CD4-positive, alpha-beta T cell treated with Interleukin-2 at 100 ng/mL for 4 hours (primary cell): ENCODE results near the gene EMILIN1.

Experiments used
- DNase-seq: peaks from one replicate; pipeline ENCODE4 v3.0.0-alpha.2; 2020; ENCODE audit warnings: low spot score

The EMILIN1 gene

DNA sequence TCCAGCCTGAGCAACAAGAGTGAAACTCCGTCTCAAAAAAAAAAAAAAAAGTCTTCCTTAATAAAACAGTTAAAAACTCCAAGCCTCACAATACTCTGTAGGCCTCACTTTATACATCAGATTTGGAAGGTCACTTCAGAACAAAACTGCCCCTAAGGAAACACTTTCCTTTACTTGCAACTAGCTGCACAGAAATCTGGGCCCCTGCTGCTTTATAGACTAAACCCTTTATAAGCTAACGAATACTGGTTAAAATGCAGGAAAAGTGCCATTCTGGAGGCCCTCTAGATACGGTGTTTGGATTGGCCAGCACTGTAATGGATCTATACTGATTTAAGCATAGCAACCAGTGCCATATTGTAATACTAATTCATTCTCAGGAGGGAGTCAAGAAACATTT, 46.7 kb downstream of the EMILIN1 start:
- DNase-seq = no peak

DNA sequence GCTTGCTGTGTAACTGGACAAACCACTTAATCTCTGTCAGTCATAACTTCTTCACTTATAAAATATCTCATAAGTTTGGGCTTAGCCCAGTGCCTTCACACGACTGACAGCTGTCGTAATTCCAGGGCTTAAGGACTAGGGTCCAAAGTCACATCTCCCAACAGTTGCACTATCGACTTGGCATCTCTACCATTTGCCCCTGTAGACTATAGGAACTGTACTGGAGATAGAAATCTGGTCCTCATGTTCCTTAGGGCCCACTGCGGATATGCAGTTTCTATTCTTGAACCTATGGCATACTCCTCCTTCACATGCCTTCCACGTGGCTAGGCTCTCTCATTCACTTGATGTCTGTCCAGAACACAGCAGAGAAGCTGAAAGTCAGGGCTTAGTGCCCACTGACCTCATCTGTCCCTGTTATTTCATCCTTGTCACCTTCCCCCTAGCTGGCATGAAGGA, 47.9 kb downstream of the EMILIN1 start:
- DNase-seq = no peak

DNA sequence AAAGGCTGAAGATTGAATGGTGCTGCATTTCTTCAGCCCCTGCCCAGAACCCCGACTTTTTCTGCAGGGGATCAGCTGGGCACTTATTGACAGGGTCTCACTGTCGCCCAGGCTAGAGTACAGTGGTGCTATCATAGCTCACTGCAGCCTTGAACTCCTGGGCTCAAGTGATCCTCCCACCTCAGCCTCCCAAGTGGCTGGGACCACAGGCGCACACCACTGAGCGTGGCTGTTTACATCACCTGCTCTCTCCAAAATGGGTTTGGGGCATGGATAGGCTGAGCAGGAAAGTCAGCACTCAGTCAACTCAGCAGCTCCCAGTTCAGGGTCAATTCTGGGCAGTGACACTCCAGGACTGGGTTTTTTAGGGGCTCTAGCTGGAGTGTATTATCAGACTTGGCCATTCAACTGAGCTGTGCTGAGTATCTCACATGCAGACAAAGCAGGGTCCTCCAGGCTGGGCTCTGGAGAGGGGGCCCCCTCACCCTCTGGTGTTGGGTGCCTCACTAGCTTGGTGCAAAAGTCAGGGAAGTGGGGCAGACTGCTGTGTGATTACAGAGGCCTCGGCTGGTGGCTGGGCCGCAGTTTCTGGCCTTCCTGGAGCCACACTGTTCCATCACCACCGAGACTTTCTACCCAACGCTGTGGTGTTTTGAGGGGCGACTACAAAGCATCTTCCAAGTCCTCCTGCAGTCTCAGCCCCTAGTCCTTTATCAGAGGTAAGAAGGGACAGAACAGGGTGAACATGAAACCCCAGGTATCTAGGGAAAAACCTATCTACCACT, 49.7 kb downstream of the EMILIN1 start:
- no peak for DNase-seq

DNA sequence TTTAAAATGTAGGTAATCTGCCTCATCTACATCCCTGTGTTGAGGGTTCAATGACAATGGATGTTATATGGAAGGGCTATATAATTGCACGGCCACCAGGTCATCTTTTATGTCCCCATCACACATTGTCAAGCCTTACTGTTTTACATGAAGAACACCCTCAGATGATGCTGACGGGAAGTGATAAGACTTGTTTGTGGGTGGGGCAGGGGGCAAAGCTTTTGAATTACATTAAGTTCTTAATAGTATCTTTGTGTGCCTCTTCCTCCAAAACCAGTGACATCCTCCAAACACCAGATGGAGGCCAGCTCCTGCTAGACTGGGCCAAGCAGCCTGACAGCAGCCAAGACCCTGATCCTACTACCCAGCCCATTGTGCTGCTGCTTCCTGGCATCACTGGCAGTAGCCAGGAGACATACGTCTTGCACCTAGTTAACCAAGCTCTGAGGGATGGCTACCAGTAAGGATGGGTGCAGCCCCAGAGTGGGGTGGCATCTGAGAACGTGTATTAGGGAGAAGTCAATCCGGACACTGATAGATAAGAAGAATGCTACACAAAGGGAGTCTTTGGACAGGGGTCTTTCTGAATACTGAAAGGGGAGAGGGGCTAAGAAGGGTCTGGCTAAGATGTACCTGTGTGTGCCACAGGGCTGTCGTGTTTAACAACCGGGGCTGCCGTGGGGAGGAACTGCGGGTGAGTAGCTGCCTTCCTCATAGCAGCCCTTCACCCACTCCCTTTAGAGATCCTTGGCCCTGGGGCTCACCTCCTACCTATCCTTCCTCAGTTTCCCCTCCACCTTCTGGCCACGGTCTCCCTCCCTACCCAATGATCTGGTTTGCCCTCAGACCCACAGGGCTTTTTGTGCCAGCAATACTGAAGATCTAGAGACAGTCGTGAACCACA, 50.5 kb downstream of the EMILIN1 start:
- no peak for DNase-seq

DNA sequence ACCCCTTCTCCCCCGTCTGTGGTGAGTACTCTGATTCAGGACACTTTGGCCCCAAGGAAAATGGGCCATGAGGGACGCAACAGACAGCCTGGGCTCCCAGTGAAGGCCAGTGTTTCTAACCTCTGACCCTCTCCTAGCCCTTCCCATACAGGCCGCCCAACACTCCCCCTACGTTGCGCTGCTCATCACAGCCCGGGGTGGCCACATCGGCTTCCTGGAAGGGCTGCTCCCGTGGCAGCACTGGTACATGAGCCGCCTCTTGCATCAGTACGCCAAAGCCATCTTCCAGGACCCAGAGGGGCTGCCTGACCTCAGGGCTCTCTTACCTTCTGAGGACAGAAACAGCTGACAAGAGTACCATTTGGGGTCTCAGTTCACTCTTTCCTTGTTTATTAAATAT, 52.0 kb downstream of the EMILIN1 start:
- no peak for DNase-seq

DNA sequence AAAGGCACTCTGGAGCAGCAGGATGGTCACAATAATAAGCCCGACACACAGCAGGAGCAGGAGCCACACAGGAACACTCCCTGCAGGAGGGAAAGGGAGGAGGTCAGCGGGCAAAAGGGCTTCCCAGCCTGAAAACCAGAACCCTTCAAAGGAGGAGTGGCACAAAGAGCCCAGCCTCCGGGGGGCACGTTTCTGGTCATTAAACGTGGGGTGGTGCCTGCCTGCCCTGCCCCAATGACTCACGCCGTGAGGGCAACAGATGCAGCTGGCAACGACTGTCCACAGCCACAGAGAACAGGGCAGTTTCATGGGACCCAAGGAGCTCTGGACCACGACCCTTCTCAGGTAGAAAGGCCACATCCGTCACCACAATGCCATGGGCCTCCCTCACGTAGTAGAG, 53.0 kb downstream of the EMILIN1 start:
- no peak for DNase-seq

DNA sequence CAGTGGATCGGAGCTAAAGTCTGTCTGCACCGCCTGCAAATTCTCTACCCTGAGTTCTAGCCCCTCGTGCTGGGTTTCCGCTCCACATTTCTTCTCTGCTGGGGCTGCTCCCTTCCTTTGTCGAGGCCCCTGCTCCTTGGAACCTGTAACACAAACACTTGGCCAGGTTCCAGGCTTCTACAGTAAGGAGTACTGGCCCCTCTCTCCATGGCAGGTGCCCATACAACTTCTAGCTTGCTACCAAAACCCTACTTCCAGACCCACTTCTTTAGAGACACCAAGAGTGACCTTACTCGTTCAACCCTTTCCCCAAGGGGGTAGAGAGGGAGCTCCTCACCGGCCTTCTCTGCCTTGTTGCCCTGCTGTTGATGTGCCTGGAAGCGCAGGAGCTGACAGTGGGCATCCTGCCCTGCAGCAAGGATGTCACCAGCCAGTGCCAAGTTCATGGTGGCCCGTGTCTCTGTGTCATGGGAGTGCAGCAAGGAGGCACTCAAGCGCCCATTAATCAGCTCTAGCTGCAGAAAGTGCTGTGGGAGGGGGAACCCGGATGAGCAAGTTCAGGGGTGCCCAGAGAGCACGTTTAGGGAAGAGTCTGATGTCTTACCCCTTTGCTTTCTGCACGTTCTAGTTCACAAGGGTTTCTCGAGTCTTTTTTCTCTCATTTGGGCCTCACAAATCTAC, 54.9 kb downstream of the EMILIN1 start:
- no peak for DNase-seq

DNA sequence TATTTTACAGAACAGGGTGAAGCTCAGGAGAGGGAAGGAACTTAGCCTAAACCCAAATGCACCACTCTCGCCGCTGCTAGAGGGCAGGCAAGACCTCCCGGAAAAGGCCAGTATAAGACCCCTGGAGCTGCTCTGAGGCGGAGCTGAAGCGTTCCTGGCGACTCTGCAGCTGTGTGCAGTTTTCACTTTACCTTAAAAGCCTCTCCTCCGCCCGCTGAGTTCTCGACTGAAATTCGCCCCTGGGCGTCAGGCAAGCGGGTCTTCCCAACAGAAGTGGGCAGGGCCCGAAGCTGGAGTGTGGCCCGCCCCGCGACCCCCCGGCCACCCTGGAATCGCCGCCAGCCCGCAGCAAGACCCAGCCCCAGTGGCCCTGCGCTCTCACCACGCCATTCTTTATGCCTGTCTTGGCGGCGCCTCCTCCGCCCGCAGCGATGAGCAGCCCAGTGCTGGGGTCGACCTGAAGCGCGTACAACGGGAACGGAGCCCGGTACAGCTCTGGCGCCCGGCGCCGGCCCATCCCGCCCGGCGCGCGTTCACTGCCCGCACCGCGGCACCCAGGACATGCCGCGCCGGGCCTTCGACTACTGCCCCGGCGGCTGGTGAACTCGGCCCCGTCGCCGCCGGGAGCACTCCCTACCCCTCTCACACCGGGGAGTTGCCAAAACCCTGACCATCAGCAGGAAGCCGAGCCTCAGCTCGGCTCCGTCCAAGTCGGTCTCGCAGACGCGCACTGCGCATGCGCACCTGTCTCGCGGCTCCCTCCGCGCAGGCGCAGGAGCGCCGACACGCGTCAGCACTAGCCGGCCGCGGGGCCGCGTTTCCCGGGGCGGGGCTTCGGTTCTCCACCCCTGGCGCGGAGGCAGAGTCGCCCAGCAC, 55.7 kb downstream of the EMILIN1 start, which contains the start of gene PREB:
PREB (minus strand) TSS at position 732 of the 876 bp plus-strand sequence; CDS start at position 517, 215 bp downstream.
- DNase-seq = peak; percentile 98

DNA sequence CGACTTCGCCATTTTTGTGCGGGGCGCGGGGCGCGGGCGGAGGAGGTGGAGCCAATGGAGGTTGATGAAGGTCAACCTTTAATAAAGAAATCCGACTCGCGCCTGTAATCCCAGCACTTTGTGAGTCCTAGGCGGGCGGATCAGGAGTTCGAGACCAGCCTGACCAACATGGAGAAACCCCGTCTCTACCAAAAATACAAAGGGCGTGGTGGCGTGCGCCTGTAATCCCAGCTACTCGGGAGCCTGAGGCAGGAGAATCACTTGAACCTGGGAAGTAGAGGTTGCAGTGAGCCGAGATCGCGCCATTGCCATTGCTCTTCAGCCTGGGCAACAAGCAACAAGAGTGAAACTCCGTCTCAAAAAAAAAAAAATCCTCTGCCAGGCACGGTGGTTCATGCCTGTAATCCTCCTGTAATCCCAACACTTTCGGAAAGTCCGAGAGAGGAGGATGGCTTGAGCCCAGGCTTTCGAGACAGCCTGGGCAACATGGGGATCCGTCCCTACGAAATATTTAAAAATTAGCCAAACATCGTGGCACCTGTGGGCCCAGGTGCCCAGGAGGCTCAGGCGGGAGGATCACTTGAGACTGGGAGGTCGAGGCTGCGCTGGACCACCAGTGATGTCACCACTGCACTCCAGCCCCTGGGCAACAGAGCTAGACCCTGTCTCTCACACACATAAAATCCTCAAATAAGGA, 56.5 kb downstream of the EMILIN1 start:
- no peak for DNase-seq

DNA sequence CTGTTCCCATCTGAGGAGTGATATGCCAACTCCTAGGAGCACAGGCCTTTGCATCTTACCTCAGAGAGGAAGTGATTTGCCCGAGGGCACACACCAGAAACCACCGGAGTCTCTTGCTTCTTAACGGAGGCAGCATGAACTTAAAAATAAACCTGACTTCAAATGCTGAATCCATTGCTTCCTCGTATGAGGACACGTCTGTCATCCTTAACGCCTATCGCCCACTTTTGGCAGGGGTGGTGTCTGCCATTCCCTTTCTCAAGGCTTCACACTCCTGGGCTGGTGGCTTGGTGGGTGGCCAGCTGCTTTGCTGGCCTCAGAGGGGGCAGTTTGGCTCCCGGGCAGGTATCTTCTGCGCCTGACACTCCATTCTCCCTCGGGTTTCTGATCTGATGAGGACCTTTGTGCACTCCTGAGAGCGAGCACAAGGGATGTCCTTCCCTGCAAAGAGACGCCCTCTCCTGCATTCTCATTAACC, 57.1 kb downstream of the EMILIN1 start:
- DNase-seq = no peak
